ENCODE data around the gene SLC25A20. TPM values are rescaled to one million over a fixed set of nuclear protein-coding genes. Genes with fewer than 3 reads are reported as not detected.

SLC25A20 gene, protein sequence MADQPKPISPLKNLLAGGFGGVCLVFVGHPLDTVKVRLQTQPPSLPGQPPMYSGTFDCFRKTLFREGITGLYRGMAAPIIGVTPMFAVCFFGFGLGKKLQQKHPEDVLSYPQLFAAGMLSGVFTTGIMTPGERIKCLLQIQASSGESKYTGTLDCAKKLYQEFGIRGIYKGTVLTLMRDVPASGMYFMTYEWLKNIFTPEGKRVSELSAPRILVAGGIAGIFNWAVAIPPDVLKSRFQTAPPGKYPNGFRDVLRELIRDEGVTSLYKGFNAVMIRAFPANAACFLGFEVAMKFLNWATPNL
- 100 to 1,000 TPM in 1 of 4 donors, 10 to 100 TPM in 3; 67.8 to 110 (median 83.4) TPM for total RNA-seq

DNA sequence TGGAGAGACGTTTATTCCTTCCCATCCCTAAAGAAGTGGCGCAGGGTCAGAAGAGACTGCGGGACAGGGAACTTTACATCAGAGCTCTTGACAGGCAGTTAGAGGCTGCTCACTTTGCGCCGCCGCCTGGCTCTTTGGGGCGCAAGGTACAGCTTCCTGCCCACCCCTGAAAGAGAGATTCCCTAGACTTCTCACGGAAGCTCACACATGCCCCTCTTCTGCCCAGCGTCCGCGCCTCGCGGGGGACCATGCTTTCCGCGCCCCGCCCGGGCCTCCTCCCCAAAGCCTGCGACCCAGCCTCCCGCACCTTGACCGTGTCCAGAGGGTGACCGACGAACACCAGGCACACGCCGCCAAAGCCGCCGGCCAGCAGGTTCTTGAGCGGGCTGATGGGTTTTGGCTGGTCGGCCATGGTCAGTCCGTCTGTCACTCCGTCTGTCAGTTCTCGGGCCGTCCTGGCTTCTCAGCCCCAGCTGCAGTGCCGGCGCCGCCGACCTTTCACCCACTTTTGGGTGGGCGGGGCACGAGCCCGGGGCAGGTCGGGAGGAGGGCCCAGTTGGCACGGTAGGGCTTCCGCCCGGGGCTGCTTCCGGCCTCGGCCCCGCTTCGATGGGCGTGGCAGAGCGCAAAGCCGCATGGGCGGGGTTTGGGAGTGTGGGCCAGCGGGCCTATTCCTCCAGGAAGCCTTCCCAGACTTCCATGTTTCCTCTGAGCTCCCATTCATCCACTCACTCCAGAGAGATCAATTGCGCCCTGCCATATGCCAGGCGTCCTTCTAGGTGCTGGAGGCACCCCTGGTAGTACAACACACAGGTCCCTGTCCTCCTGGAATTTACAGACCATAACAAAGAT is at the start of gene SLC25A20:
Gene SLC25A20 (minus strand): TSS at position 500 of the 852 bp plus-strand sequence. CDS start 88 bp downstream, at position 412.
- peak; percentile 68 to 92 for DNase-seq
- Histone ChIP-seq H3K27me3 (no peaks in the 10 kb centered on the region), H3K27ac (peak within 1 kb of the TSS; percentile 83 to 92 (median 86)), H3K9me3 (no peaks in the 10 kb centered on the region), H3K36me3 (no peaks in the 10 kb centered on the region), H3K4me3 (peak within 1 kb of the TSS; percentile 72 to 92 (median 84)), H3K4me1 (peaks cover 13 to 21% of the 10 kb centered on the region in 2 donors)
- in situ Hi-C loops (cut with MboI; ENCODE audit: low sequenced_read_pairs in 4 of 4): no loop called here
- TF ChIP-seq POLR2A (IDR thresholded peaks at IDR 0.05) (peak in 1 of 2 donors; percentile 69), CTCF (IDR thresholded peaks at IDR 0.05 in 4 of 5, conservative IDR thresholded peaks at IDR 0.05 in 1 of 5) (peak in 2 of 5 experiments; percentile 16 to 19)
- ATAC-seq: peak; percentile 94 to 95
- intact Hi-C loops (cut with DNase I; ENCODE audit: low total_unique reads): loop anchor here (1.0 kb wide), 2 partner anchors 20 to 51 kb away; partner anchors contain the start of genes ARIH2 and PRKAR2A

DNA sequence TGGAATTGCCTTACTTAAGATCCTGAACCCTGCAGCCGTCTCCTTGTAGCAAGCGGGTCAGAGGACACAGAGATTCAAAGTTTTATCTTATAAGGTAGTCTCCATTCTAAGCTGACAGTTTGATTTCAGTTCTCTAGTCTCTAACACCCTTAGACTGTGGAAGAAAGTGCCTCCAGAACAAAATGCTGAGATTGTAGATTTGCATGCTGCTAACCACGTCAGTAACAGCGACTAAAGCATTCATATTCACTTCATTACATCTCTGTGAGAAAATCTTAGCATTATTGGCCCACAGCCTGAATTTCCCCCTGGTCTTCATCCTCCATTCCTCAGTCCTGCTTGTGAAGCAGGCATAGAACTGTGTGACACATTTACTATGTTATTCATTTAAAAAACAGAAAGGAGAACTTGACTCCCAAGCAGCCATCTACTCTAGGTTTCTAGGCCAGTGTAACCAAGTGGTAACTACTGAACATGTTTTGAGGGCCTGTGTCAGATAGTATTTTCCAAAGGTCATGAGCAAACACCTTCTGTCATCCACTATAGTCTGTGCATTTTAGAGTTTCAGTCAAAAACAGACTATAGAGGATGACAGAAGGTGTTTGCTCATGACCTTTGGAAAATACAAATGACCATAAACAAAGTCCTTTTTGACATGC is 47.3 kb upstream of the SLC25A20 start:
- H3K4me1 ChIP-seq: peaks cover 48 to 49% of the 10 kb centered on the region in 2 donors
- intact Hi-C loops (cut with DNase I; ENCODE audit: low total_unique reads): no loop called here

GRCh38 chr3:48945432-48945831 is 46.8 kb upstream of the SLC25A20 start:
- TF ChIP-seq POLR2A (IDR thresholded peaks at IDR 0.05): no peak
- no peak for TF ChIP-seq CTCF (IDR thresholded peaks at IDR 0.05 in 4 of 5, conservative IDR thresholded peaks at IDR 0.05 in 1 of 5)
- Histone ChIP-seq H3K4me3 (no peak overlapping the region), H3K4me1 (peaks cover 44 to 47% of the 10 kb centered on the region in 2 donors), H3K36me3 (peaks cover 0 to 4% of the 10 kb centered on the region in 2 donors), H3K27ac (peak overlapping the region; percentile 34 to 62 (median 54)), H3K27me3 (no peaks in the 10 kb centered on the region), H3K9me3 (no peaks in the 10 kb centered on the region)
- in situ Hi-C loops (cut with MboI; ENCODE audit: low sequenced_read_pairs in 4 of 4): no loop called here
- intact Hi-C loops (cut with DNase I; ENCODE audit: low total_unique reads): no loop called here
- ATAC-seq (no peak), DNase-seq (no peak)

More for the DNA sequence above, 47.3 kb upstream of the SLC25A20 start:
- Histone ChIP-seq H3K9me3 (no peaks in the 10 kb centered on the region), H3K27ac (peak overlapping the region; percentile 34 to 62 (median 54)), H3K4me3 (no peak overlapping the region), H3K36me3 (peaks cover 0 to 4% of the 10 kb centered on the region in 2 donors), H3K27me3 (no peaks in the 10 kb centered on the region)
- TF ChIP-seq CTCF (IDR thresholded peaks at IDR 0.05 in 4 of 5, conservative IDR thresholded peaks at IDR 0.05 in 1 of 5) (no peak), POLR2A (IDR thresholded peaks at IDR 0.05) (no peak)
- in situ Hi-C loops (cut with MboI; ENCODE audit: low sequenced_read_pairs in 4 of 4): no loop called here
- DNase-seq: no peak
- no peak for ATAC-seq

- peaks cover 0 to 4% of the 10 kb centered on the region in 2 donors for H3K36me3 ChIP-seq
- DNase-seq (no peak), ATAC-seq (no peak)
- no peak overlapping the region for H3K27ac ChIP-seq
- H3K4me3 ChIP-seq: no peak overlapping the region
- in situ Hi-C loops (cut with MboI; ENCODE audit: low sequenced_read_pairs in 4 of 4): no loop called here
- no peaks in the 10 kb centered on the region for H3K27me3 ChIP-seq
- intact Hi-C loops (cut with DNase I; ENCODE audit: low total_unique reads): no loop called here
- TF ChIP-seq POLR2A (IDR thresholded peaks at IDR 0.05): no peak
- TF ChIP-seq CTCF (IDR thresholded peaks at IDR 0.05 in 4 of 5, conservative IDR thresholded peaks at IDR 0.05 in 1 of 5): no peak
- no peaks in the 10 kb centered on the region for H3K9me3 ChIP-seq
- H3K4me1 ChIP-seq: peaks cover 29 to 42% of the 10 kb centered on the region in 2 donors
Observed at GRCh38 chr3:48938689-48939088, 40.0 kb upstream of the SLC25A20 start.

Data from gastrocnemius medialis (tissue), 4 donors.